Activated CD8-positive, alpha-beta memory T cell treated with anti-CD3 and anti-CD28 coated beads, Interleukin-2, amount 50 U/mL, for 4 hours (primary cell): Measurements from ENCODE around the gene KLHL13.
"Not testable (repeated sequence)": the region's sequence is repeated elsewhere in the genome, so short reads cannot be mapped to it uniquely, and the experiment has no call there.

Source experiments
- DNase-seq: peaks from one replicate; pipeline ENCODE4 v3.0.0-alpha.2; 2020

Gene KLHL13

GRCh38 chrX:118066867-118067515 lies 49.6 kb downstream of the KLHL13 start:
- no peak for DNase-seq

DNA sequence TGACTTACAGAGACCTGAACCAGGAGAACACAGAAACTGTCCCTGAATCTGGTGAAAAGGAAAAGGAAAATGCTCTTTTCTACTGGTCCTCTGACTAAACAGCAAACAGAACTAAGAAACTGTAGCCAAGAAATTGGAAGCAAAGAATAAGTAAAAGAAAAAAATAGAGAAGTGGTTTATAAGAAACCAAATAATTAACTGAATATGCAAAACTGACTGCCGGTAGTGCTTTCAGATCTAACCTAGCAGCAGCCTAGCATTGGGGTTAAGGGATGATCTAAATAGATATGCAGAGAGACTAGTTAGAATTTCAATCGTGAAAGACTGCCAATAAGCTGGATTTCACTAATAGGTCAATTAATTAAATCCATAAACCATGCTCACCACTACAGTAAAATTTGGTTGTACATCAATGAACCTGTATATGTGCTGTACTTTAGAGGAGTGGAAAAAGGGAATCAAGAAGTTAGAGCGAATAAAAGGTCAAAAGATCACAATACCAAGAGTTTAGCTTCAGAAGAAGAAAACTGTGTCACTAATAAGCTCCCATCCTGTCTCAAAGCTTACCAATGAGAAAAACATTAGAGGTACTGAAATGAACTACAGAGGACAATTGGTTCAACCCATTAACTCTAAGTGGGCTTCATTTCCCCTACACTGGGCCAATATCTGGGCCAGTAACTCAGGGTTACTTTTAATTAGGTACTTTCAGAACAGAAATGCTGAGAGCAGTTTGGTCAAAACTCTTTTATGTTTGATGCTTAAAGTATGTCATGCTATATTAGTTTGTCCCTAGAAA lies 53.6 kb downstream of the KLHL13 start:
- no peak for DNase-seq

DNA sequence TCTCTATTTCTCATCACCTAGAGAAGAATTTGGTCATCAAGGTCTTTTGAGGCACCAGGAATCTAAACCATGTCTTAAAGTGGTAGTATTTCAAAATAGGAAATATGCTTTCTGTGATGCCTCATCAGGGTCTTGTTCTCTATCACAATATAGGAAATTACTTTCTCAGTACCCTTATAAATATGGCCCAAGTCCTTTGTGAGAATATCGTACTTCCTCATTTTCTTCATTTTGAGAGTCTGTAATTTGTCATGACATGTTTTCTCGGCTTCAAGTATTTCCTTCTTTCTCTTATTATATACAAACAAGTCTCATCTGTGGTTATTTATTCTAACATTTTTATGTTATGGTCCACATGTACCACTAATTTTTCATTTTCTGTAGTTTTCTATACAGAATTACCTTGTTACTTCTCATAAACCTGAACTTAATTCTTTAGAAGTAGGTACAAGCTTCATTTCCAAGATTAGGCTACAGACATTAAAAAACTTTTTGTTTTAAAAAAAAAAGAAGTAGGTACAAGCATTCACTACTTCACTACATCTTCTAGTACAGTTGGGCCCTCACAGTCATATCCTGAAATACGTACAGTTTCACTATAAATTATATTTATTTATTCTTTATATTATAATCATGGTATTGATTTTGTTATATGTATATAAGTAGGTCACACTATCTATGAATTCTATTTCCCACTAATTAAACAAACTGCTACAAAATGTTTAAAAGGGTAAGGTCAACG lies 54.4 kb downstream of the KLHL13 start:
- DNase-seq, result no peak

GRCh38 chrX:118058924-118059323 lies 57.7 kb downstream of the KLHL13 start:
- no peak for DNase-seq

DNA sequence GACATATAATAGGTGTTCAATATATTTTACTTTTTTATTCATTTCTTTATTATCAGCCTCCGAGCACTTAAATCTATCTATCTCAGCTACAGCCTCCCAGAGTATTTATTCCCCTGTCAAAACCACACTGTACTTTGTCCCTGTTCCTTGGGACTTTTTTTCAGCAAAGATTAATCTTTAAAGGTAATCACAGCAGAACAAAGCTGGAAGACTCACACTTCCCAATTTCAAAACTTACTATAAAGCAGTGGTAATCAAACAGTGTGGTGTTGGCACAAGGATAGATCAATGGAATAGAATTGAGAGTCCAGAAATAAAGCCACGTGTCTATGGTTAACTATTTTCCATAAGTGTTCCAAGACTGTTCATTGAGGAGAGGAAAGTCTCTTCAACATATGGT lies 59.7 kb downstream of the KLHL13 start:
- no peak for DNase-seq

DNA sequence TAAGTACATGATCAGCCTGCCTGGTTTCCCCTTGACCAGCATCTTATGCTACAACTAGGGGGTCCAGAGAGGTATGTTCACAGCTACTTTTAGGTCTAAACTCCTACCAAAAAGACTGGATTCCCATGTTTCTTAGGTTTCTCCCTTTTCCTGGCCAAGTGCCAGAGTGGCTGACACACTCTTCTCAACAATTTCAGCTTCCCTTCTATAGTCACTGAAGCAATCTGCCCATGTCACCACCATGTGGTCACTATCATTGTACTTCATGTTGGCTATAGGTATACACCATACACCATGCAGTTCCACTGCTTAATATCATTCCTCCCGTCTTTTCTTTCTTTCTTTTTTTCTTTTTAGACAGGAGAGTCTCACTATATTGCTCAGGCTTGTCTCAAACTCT lies 66.9 kb downstream of the KLHL13 start:
- DNase-seq, result no peak

GRCh38 chrX:118047446-118048186 lies 69.0 kb downstream of the KLHL13 start:
- no peak for DNase-seq

DNA sequence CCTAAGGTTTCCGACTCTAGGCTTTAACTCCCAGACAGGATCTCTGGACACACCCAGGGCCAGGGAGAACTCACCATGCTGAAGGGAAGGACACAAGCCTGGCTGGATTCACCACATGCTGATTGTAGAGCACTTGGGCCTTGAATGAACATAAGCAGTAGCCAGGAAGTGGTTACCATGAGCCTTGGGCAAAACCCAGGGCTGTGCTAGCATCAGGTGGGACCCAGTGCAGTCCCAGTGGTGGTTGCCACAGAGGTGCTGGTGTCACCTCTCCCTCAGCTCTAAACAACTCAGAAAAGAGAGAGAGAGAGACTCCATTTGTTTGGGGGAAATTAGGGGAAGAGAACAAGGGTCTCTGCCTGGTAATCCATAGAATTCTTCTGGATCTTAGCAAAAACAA lies 77.0 kb downstream of the KLHL13 start:
- DNase-seq, result no peak

- no peak for DNase-seq
Observed at GRCh38 chrX:118038614-118039365, 77.8 kb downstream of the KLHL13 start.

DNA sequence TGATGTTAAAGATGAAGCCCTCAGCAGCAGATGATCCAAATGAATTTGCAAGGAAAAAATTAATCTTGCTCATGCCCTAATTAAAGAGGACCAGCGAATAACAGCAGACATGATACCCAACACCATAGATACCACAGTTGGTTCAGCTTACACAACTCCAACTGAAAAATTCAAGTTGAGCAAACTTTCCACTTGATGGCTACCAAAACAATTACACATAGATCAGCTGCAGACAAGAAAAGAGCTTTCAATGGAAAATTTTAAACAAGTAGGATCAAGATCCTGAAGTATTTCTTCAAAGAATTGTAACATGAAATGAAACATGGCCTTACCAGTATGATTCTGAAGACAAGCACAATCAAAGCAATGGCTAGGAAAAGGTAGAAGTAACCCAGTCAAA lies 90.0 kb downstream of the KLHL13 start:
- no peak for DNase-seq

DNA sequence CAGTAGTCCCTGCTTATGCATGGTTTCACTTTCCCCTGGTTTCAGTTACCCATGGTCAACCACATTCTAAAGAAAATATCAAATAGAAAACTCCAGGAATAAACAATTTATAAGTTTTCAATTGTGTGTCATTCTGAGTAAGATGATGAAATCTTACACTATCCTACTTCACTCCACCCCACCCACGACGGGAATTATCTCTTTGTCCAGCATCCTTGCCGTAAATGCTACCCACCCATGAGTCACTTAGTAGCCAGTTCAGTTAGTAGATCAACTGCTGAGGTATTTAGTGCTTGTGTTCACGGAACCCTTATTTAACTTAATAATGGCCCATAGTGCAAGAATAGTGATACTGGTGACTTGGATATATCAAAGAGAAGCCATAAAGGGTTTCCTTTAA lies 91.4 kb downstream of the KLHL13 start:
- no peak for DNase-seq

DNA sequence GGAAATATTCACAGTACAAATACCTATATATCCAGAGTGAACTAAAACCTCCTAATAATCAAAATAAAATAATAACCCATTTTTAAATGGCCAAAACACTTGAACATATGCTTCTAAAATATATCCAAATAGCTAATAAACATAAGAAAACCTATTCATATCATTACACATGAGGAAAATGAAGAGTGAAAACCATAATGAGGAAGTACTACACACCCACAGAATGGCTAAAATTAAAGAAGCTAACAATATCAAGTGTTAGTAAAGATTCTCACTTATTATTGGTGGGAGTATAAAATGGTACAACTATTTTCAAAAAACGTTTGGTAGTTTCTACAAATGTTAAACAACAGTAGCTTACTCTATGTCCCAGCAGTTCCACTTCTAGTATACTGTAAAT lies 92.1 kb downstream of the KLHL13 start:
- no peak for DNase-seq

DNA sequence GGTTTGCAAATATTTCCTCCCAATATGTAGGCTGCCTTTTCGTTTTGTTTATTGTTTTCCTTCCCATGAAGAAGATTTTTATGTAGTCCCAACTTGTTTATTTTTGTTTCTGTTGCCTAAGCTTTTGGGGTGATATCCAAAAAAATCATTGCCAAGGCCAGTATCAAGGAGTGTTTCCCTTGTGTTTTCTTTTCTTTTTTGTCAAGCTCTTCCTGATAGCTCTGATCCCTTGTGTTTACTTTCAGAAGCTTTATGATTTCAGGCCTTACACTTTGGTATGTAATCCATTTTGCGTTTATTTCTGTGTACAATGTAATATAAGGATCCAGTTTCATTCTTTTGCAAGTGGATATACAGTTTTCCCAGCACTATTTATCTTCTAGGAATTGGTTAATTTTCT lies 93.9 kb downstream of the KLHL13 start:
- no peak for DNase-seq

DNA sequence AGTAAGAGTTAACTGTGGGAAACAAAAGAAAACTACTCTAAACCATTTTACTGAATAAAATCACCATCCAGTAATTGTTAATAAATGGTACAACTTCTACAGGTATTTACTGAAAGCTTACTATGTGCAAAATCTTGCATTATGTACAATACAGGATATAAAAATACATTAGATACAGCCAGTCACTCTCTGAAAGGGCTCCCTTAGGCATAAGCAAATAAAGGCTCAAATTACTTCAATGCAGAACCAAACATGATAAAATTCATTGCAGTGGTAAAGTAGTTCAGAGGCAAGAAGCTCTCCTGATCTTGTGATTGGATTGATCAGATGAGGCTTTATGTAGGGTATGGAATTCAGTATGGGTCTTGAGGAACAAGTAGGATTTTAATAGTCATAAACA lies 100.2 kb downstream of the KLHL13 start:
- DNase-seq, result no peak

DNA sequence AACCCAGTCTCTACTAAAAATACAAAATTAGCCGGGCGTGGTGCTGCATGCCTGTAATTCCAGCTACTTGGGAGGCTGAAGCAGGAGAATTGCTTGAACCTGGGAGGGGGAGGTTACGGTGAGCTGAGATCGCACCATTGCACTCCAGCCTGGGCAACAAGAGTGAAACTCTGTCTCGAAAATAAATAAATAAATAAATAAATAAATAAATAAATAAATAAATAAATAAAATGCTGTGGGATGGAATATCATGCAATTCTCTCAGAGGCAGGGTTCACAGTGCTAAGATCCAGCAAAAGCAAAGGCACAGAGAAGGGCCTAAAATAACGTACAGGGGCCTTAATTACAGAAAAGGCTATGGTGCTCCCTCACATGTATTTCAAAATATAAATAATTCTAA lies 114.2 kb downstream of the KLHL13 start:
- DNase-seq, result not testable (repeated sequence)

DNA sequence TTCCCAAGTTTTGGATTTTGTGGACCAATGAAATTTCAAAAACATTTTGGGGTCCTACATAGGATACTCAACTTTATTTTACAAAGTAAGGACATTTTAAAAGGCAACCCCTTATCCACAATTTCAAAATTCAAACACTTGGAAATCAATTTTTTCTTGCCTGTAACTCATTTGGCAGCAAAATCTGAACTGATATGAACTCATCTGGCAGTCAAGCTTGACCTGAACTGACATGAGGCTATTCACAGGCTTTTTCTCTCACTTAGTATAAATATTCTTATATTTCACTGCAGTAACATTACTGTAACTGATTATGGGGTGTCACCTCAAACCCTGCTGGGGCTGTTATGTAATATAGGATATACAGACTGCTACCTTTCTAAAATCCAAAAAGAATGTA lies 116.1 kb downstream of the KLHL13 start:
- DNase-seq, result no peak

- DNase-seq, result no peak
Observed at GRCh38 chrX:117998171-117998570, 118.4 kb downstream of the KLHL13 start.

DNA sequence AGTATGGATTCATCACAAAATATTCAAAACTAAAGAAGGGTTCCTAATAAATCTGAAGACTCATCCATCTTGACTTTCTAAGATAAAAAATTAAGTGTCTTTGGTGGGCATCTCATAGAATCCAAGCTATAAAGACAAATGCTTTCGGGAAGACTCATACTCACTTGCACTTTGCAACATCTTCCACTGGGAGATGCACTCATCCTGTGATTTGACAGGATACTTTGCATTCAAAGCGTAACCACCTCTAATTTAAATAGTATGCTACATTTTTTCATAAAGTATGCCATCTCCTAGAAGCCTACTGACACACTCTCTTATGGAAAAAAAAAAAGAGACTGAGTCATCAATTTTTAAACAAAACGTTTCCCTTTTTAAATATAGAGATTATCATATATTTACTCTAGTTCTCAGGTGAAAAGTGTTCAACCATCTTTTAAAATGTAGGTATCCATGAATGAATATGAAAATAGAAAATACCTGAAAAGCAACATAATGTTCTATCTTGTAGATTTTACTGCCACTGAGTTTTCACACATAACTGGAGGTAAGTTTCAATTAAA lies 119.6 kb downstream of the KLHL13 start:
- no peak for DNase-seq

DNA sequence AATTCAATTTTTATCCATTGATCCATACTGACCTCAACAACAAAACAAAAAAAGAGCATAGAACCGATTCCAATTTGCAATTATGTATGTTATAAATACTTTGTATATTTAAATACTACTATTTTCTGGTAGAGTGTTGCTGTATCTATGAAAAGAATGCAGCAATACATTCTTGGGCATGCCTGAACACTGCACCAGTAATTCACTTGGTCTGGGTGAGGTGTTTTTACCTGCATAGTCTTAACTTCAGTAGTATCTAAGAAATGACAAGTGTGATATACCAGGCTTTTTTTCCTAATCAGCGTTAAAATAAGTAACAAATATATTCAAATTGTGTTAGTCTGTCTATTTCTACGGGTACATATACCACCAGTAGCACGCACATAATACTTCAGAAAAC lies 120.2 kb downstream of the KLHL13 start:
- DNase-seq, result no peak

DNA sequence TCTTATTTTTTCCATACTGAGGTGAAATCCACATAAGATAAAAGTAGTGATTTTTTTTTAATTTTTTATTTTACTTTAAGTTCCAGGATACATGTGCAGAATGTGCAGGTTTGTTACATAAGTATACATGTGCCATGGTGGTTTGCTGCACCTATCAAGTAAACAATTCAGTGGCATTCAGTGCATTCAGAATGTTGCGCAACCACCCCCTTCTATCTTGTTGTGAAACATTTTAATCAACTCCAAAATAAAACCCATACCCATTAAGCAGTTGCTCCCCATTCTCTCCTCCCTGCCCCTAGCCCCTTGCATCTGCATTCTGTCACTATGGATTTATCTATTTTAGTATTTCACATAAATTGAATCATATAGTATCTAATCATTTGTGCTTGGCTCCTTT lies 121.2 kb downstream of the KLHL13 start:
- DNase-seq, result no peak

GRCh38 chrX:117992192-117992723 lies 124.4 kb downstream of the KLHL13 start:
- DNase-seq, result no peak

DNA sequence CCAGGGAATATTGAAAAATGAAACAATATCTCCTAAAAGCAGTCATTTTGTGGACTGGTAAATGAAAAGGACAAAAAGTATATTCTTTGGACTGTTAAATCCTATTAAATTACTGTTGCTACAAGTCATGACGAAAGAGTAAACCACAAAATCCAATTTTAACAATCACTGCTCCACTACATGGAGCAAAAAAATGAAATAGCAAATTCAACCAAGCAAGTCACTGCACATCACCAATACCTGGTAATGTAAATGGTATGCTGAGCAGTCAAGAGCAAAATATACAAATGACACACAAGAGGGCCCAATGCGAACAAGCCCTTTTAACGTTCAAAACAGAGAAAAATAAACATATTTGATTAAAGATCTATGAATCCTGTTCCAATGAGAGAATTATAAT lies 126.2 kb downstream of the KLHL13 start:
- no peak for DNase-seq
